Stomach smooth muscle (tissue), 2 donors: ENCODE data around the gene DVL1.

Experiments used
- H3K27ac ChIP-seq: one replicate; pipeline ENCODE4 v1.7.0; 2013; ENCODE audit warnings: mild to moderate bottlenecking, low read length, inconsistent platforms
- H3K27me3 ChIP-seq, 2 donors: one replicate each; pipeline ENCODE4 v1.7.0; 2013; ENCODE audit warnings: low read length in 2 of 2; ENCODE audit not compliant: insufficient read depth in 2 of 2, control insufficient read depth in 1 of 2
- H3K36me3 ChIP-seq, 2 donors: one replicate each; pipeline ENCODE4 v1.7.0; 2013; ENCODE audit warnings: low read length in 2 of 2; ENCODE audit not compliant: control insufficient read depth in 2 of 2, insufficient read depth in 2 of 2
- H3K4me1 ChIP-seq: one replicate; pipeline ENCODE4 v1.7.0; 2013; ENCODE audit warnings: low read length; ENCODE audit not compliant: control insufficient read depth, insufficient read depth
- H3K4me3 ChIP-seq, 2 donors: one replicate each; pipeline ENCODE4 v1.7.0; 2013; ENCODE audit warnings: low read length in 2 of 2
- H3K9ac ChIP-seq, 2 donors: one replicate each; pipeline ENCODE4 v1.7.0; 2013; ENCODE audit warnings: low read length in 2 of 2, mild to moderate bottlenecking in 1 of 2
- H3K9me3 ChIP-seq, 2 donors: one replicate each; pipeline ENCODE4 v1.7.0; 2013; ENCODE audit warnings: low read length in 2 of 2; ENCODE audit not compliant: control insufficient read depth in 2 of 2
- donor health status: healthy.
- donor health status: Pancreatic carcinoma.

DVL1 gene

DNA sequence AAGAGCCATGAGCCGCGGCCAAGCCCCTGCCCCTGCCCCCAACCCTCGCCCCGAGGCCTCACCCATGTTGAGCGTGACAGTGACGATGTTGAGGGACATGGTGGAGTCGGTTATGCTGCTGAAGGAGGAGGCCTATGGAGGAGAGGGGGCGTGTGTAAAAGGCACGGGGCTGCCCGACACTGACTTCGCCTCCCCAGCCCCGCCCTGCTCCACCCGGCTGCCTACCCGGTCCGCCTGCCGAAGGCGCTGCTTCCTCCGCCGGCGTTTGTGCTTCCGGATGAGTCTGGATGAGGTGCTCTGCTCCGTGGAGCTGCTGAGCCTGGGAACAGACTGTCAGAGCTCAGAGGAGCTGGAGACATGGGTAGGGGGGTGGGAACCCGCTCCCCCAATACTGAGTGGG is 9.0 kb downstream of the DVL1 start:
- no peaks in the 10 kb centered on the region for H3K27me3 ChIP-seq
- H3K4me1 ChIP-seq = peaks cover 9% of the 10 kb centered on the region
- H3K36me3 ChIP-seq = peaks cover 14 to 17% of the 10 kb centered on the region in 2 donors
- H3K4me3 ChIP-seq = no peak overlapping the region
- H3K27ac ChIP-seq = no peak overlapping the region
- H3K9me3 ChIP-seq = no peaks in the 10 kb centered on the region
- H3K9ac ChIP-seq = no peak overlapping the region

DNA sequence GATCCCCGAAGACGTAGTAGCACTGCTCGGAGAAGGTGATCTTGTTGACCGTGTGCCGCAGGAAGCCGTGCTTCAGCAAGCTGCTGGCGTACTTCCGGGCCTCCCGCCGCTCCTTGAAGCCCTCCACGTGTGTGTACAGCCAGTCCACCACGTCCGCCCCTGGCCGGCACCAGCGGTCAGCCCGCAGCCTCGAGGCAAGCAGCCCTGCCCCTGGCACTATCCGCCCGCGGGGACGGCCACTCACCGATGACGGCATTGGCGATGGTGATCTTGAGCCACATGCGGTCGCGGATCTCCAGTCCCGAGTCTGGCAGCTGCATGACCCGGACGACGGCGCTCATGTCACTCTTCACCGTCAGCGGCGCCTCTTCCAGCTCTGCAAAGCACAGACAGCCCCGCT is 10.9 kb downstream of the DVL1 start:
- Histone ChIP-seq H3K4me1 (peaks cover 2% of the 10 kb centered on the region), H3K9me3 (no peaks in the 10 kb centered on the region), H3K36me3 (peaks cover 14 to 17% of the 10 kb centered on the region in 2 donors), H3K9ac (no peak overlapping the region), H3K27ac (no peak overlapping the region), H3K4me3 (no peak overlapping the region), H3K27me3 (no peaks in the 10 kb centered on the region)

DNA sequence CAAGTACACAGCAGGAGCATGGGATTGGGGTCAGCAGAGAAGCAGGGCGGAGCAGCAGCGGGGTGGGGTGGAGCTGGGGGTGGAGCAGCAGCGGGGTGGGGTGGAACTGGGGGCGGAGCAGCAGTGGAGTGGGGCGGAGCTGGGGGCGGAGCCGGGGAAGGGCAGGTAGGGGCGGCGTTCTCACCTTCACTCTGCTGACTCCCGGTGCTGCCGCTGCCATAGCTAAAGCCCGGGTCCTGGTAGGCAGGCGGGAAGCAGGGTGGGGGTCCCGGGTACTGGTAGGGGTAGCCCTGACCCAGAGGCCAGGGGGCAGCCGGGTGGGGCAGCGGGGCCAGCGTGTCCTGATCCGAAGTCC is 11.4 kb downstream of the DVL1 start:
- no peak overlapping the region for H3K9ac ChIP-seq

DNA sequence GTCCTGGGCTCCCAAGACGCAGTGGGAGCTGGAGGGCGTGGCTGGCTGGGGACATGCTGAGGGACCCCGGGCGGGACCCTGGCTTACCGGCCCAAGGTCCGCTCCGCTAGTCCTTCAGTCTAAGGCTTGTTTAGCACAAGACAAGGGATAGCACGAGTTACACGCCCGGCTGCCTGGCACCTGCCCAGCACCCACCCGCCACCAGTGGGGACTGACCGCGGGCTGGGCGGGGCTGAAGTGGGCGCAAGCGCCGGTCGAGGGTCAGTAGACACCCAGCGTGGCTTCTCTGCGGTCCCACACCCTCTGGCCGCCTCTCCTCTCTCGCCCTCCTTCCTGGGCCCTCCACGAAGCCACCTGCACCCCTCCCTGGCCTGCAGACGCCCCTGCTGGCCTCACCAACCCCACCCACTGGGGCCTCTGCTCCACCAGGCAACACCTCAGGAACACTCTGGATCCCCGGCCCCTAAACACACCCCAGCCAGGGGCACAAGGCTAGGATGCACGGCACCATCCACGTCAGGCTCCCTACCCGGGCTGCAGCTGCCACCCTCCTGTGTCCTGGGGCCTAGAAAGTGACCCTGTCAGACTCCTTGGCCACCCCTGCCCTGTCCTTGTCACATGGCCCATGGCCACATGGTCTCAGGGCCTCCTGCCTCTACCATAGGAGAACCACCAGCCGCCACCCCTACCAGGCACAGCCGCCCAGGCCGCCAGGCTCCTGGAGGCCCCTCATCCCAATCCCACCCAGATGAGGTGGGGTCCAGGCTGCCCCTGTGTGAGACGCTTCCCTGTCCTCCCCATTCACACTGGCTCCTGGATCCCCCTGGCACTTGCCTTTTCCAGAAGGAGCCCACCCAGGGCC is 12.1 kb downstream of the DVL1 start:
- Histone ChIP-seq H3K4me3 (no peak overlapping the region), H3K9me3 (no peaks in the 10 kb centered on the region), H3K27ac (no peak overlapping the region), H3K9ac (no peak overlapping the region), H3K36me3 (peaks cover 14 to 17% of the 10 kb centered on the region in 2 donors), H3K4me1 (peaks cover 2% of the 10 kb centered on the region), H3K27me3 (no peaks in the 10 kb centered on the region)

More for the DNA sequence above, 11.4 kb downstream of the DVL1 start:
- Histone ChIP-seq H3K9me3 (no peaks in the 10 kb centered on the region), H3K4me3 (no peak overlapping the region), H3K27ac (no peak overlapping the region), H3K36me3 (peaks cover 14 to 17% of the 10 kb centered on the region in 2 donors), H3K27me3 (no peaks in the 10 kb centered on the region), H3K4me1 (peaks cover 2% of the 10 kb centered on the region)

DNA sequence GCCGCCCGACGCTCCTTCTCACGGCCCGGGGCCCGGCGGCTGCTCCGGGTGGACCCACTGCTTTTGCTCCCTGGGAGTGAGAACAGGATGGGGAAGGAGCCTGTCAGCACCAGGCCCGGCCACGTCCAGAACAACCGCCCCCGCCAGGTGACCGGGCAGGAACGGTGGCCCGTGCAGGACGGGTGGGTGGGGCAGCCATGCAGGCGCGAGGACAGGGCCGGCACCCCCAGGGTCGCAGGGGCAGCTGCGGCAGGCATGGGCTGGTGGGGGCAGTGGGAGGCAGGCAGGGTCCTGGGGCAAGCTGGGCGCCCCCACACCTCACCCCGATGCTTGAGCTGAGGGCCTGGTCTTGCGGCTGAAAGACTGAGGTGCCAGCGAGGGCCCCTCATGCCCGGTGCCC is 12.8 kb downstream of the DVL1 start:
- Histone ChIP-seq H3K27me3 (no peaks in the 10 kb centered on the region), H3K36me3 (peaks cover 10 to 16% of the 10 kb centered on the region in 2 donors), H3K9me3 (no peaks in the 10 kb centered on the region), H3K9ac (no peak overlapping the region), H3K4me3 (no peak overlapping the region), H3K27ac (no peak overlapping the region), H3K4me1 (peaks cover 2% of the 10 kb centered on the region)

DNA sequence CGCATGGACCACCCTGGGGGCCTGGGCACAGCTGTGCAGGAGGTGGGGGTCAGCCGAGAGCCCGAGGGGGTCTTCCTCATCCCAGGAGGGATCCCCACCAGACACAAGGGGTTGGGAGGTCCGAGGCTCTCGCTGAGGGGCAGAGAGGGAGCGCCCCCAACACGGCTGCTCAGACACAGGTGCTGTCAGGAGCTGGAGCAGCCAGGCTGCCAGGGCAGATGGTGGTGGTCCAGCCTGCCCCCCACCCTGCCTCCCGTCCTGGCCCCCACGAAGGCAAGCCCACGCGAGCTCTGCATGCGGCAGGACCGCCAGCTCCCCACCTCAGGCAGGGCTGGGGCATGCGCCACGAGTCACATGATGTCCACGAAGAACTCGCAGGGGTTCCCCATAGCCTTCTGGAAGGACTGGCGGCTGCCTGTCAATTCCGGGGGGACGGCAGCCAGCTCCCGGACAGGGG is 13.4 kb downstream of the DVL1 start:
- H3K27ac ChIP-seq = no peak overlapping the region
- H3K4me3 ChIP-seq = no peak overlapping the region
- H3K27me3 ChIP-seq = no peaks in the 10 kb centered on the region
- peaks cover 4 to 10% of the 10 kb centered on the region in 2 donors for H3K36me3 ChIP-seq
- H3K9ac ChIP-seq = no peak overlapping the region
- no peaks in the 10 kb centered on the region for H3K4me1 ChIP-seq
- no peaks in the 10 kb centered on the region for H3K9me3 ChIP-seq

DNA sequence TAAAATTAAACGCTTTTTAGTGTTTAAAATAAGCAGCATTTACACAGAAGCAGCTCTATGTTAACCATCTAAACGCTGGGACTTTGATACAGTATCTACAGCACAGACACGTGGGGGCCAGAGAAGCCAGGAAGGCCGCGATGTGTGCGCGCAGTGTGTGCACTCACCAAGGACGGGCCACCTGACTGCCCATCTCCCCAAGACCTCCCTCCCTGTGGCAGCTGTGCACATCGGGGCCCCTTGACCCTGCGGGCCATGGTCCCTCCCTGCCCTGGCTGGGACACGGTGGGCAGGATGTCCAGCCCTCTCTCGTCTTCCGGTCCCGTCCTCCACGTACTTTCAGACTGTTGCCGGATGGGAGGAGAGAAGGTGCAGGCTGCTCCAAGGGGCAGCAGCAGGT is 13.9 kb downstream of the DVL1 start:
- Histone ChIP-seq H3K27ac (no peak overlapping the region), H3K9ac (no peak overlapping the region)

DNA sequence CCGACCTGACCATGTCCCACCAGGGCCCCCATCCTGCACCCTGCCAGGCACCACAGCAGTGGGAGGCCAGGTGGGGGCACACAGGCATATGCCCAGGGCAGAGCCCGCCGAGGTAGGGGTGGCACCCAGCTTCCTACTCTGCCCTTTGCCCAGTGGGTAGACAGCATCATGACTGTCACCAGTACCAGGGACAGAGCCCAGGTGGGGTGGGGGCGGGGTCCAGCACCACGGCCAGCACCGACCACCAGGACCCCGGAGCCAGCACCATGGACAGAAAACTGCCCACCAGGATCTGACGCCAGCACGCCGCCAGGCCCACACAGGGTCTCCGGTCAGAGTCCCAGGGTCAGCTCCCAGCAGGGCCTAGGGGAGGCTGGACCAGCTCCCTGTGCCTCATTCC is 14.4 kb downstream of the DVL1 start:
- Histone ChIP-seq H3K4me3 (no peak overlapping the region), H3K9ac (no peak overlapping the region), H3K4me1 (no peaks in the 10 kb centered on the region), H3K9me3 (no peaks in the 10 kb centered on the region), H3K27ac (no peak overlapping the region), H3K27me3 (no peaks in the 10 kb centered on the region), H3K36me3 (peaks cover 0 to 2% of the 10 kb centered on the region in 2 donors)

More for the DNA sequence above, 13.9 kb downstream of the DVL1 start:
- Histone ChIP-seq H3K4me3 (no peak overlapping the region), H3K27me3 (no peaks in the 10 kb centered on the region), H3K9me3 (no peaks in the 10 kb centered on the region), H3K4me1 (no peaks in the 10 kb centered on the region), H3K36me3 (peaks cover 0 to 6% of the 10 kb centered on the region in 2 donors)

DNA sequence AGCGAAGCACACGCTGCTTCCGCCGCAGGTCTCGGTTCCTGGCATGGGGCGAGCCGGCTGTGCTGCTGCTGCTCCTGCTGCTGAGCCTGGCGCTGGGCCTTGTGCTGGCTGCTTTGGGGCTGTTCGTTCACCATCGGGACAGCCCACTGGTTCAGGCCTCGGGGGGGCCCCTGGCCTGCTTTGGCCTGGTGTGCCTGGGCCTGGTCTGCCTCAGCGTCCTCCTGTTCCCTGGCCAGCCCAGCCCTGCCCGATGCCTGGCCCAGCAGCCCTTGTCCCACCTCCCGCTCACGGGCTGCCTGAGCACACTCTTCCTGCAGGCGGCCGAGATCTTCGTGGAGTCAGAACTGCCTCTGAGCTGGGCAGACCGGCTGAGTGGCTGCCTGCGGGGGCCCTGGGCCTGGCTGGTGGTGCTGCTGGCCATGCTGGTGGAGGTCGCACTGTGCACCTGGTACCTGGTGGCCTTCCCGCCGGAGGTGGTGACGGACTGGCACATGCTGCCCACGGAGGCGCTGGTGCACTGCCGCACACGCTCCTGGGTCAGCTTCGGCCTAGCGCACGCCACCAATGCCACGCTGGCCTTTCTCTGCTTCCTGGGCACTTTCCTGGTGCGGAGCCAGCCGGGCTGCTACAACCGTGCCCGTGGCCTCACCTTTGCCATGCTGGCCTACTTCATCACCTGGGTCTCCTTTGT is 15.5 kb downstream of the DVL1 start:
- peaks cover 0 to 3% of the 10 kb centered on the region in 2 donors for H3K36me3 ChIP-seq
- no peaks in the 10 kb centered on the region for H3K4me1 ChIP-seq

DNA sequence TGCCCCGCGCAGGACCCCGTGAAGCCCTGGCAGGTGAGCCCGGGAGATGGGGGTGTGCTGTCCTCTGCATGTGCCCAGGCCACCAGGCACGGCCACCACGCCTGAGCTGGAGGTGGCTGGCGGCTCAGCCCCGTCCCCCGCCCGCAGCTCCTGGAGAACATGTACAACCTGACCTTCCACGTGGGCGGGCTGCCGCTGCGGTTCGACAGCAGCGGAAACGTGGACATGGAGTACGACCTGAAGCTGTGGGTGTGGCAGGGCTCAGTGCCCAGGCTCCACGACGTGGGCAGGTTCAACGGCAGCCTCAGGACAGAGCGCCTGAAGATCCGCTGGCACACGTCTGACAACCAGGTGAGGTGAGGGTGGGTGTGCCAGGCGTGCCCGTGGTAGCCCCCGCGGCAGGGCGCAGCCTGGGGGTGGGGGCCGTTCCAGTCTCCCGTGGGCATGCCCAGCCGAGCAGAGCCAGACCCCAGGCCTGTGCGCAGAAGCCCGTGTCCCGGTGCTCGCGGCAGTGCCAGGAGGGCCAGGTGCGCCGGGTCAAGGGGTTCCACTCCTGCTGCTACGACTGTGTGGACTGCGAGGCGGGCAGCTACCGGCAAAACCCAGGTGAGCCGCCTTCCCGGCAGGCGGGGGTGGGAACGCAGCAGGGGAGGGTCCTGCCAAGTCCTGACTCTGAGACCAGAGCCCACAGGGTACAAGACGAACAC is 16.3 kb downstream of the DVL1 start:
- no peaks in the 10 kb centered on the region for H3K4me1 ChIP-seq
- no peak overlapping the region for H3K27ac ChIP-seq
- no peaks in the 10 kb centered on the region for H3K27me3 ChIP-seq
- no peak overlapping the region for H3K9ac ChIP-seq
- no peaks in the 10 kb centered on the region for H3K9me3 ChIP-seq
- H3K4me3 ChIP-seq = no peak overlapping the region
- H3K36me3 ChIP-seq = peaks cover 3 to 9% of the 10 kb centered on the region in 2 donors

More for the DNA sequence above, 15.5 kb downstream of the DVL1 start:
- Histone ChIP-seq H3K27me3 (no peaks in the 10 kb centered on the region), H3K9ac (no peak overlapping the region), H3K9me3 (no peaks in the 10 kb centered on the region), H3K27ac (no peak overlapping the region), H3K4me3 (no peak overlapping the region)
